SK-N-SH (cell line): ENCODE data around the gene OSBPL9. TPM values are rescaled to one million over a fixed set of nuclear protein-coding genes. Genes with fewer than 3 reads are reported as not detected.

Source experiments
- CTCF ChIA-PET: fragments of 300-600, 350-600 bp; formaldehyde crosslinking; extraction: SDS; loops from one replicate; lab custom pipeline; 2021; lab: Yijun Ruan, JAX
- POLR2A ChIA-PET: fragments of 350-600 bp; sonication (Branson Sonifier 250); formaldehyde crosslinking; extraction: SDS; loops from one replicate; lab custom pipeline; 2020; ENCODE audit warnings: antibody characterized with exemption, inconsistent platforms; lab: Yijun Ruan, JAX
- DNase-seq: peaks from one replicate; pipeline ENCODE4 v3.0.0; 2012
- H2AFZ ChIP-seq: fragments of 200-600 bp; sonication (generic); 2 replicates; pipeline ENCODE4 v1.8.1; 2016; ENCODE audit warnings: antibody characterized with exemption, mild to moderate bottlenecking, low read depth
- H3F3A ChIP-seq: fragments of 200-600 bp; sonication (generic); replicated peaks from 2 replicates; pipeline ENCODE3; 2016; ENCODE audit warnings: antibody characterized with exemption, mild to moderate bottlenecking; ENCODE audit not compliant: insufficient read depth
- H3K27ac ChIP-seq, 2 experiments: fragments of 200-500 bp in 1 of 2; fragments of 200-600 bp in 1 of 2; sonication (Bioruptor generic) in 1 of 2; sonication (generic), shearing (Covaris generic) in 1 of 2; 2 replicates each; pipeline versions ENCODE4 v1.5.1 to v1.6.1; 2014 to 2016; ENCODE audit warnings: low read depth in 2 of 2, inconsistent platforms in 1 of 2, low read length in 1 of 2, mild to moderate bottlenecking in 1 of 2, mixed read lengths in 1 of 2
- H3K27me3 ChIP-seq: fragments of 200-600 bp; sonication (generic), shearing (Covaris generic); 2 replicates; pipeline ENCODE4 v1.6.1; 2016; ENCODE audit warnings: mixed run types; ENCODE audit not compliant: insufficient read depth
- H3K36me3 ChIP-seq, 2 experiments: fragments of 200-500 bp in 1 of 2; fragments of 200-600 bp in 1 of 2; sonication (Bioruptor generic) in 1 of 2; sonication (generic) in 1 of 2; replicated peaks in 1 of 2; 2 replicates each; pipeline versions ENCODE3 to v1.5.1; 2014 to 2016; ENCODE audit warnings: low read length in 1 of 2, mild to moderate bottlenecking in 1 of 2; ENCODE audit not compliant: insufficient read depth in 2 of 2, control insufficient read depth in 1 of 2
- H3K4me1 ChIP-seq, 2 experiments: fragments of 200-500 bp in 1 of 2; fragments of 200-600 bp in 1 of 2; sonication (Bioruptor generic) in 1 of 2; sonication (generic), shearing (Covaris generic) in 1 of 2; 2 replicates each; pipeline versions ENCODE4 v1.5.1 to v1.6.1; 2014 to 2016; ENCODE audit warnings: low read depth in 1 of 2, low read length in 1 of 2, mixed run types in 1 of 2; ENCODE audit not compliant: insufficient read depth in 2 of 2, control insufficient read depth in 1 of 2
- H3K4me2 ChIP-seq: fragments of 200-600 bp; sonication (generic), shearing (Covaris generic); 2 replicates; pipeline ENCODE4 v1.6.1; 2017; ENCODE audit warnings: mixed run types
- H3K4me3 ChIP-seq, 2 experiments: fragments of 200-500 bp in 1 of 2; fragments of 200-600 bp in 1 of 2; sonication (Bioruptor generic) in 1 of 2; sonication (generic), shearing (Covaris generic) in 1 of 2; 2 replicates each; pipeline versions ENCODE4 v1.5.1 to v1.8.1; 2014 to 2016; ENCODE audit warnings: low read depth in 2 of 2, inconsistent platforms in 1 of 2, low read length in 1 of 2, mild to moderate bottlenecking in 1 of 2, mixed read lengths in 1 of 2, moderate library complexity in 1 of 2
- H3K79me2 ChIP-seq: fragments of 200-600 bp; sonication (generic); 2 replicates; pipeline ENCODE4 v1.8.1; 2017; ENCODE audit warnings: mild to moderate bottlenecking; ENCODE audit not compliant: insufficient read depth
- H3K9ac ChIP-seq: fragments of 200-600 bp; sonication (generic); 2 replicates; pipeline ENCODE4 v1.6.1; 2017; ENCODE audit warnings: mixed run types
- H3K9me2 ChIP-seq: fragments of 200-600 bp; sonication (generic); 2 replicates; pipeline ENCODE4 v1.6.1; 2017; ENCODE audit warnings: mixed run types
- H3K9me3 ChIP-seq: fragments of 200-600 bp; sonication (generic); 2 replicates; pipeline ENCODE4 v1.6.1; 2017; ENCODE audit warnings: mixed run types, mild to moderate bottlenecking, moderate library complexity
- H4K20me1 ChIP-seq: fragments of 200-600 bp; sonication (generic); 2 replicates; pipeline ENCODE4 v1.6.1; 2017; ENCODE audit warnings: mild to moderate bottlenecking, mixed run types; ENCODE audit not compliant: insufficient read depth
- CHD2 ChIP-seq: fragments of 150-350 bp; IDR thresholded peaks from 2 replicates; pipeline ENCODE4 v1.6.1; 2018; ENCODE audit warnings: low read length; ENCODE audit not compliant: partially characterized antibody
- ELF1 ChIP-seq: IDR thresholded peaks from 2 replicates; pipeline ENCODE4 v1.4.0; 2012
- FOSL2 ChIP-seq: IDR thresholded peaks from 2 replicates; pipeline ENCODE4 v1.4.0; 2012; ENCODE audit warnings: low read depth, mild to moderate bottlenecking, moderate library complexity, borderline replicate concordance
- FOXJ3 ChIP-seq: sonication (generic); formaldehyde crosslinking; IDR thresholded peaks from 2 replicates; pipeline ENCODE4 v1.5.1; 2020; ENCODE audit warnings: mild to moderate bottlenecking, missing genetic modification reagents
- POLR2AphosphoS5 ChIP-seq: IDR thresholded peaks from 2 replicates; pipeline ENCODE4 v1.6.1; 2012; ENCODE audit warnings: low read depth, low read length
- RCOR1 ChIP-seq: fragments of 150-350 bp; IDR thresholded peaks from 2 replicates; pipeline ENCODE4 v1.6.1; 2017; ENCODE audit warnings: antibody characterized with exemption, low read length
- RFX5 ChIP-seq: IDR thresholded peaks from 2 replicates; pipeline ENCODE4 v1.6.1; 2012; ENCODE audit warnings: mild to moderate bottlenecking, improper control_type of control experiment, low read length
- RXRA ChIP-seq: IDR thresholded peaks from 2 replicates; pipeline ENCODE4 v1.4.0; 2012; ENCODE audit warnings: low read depth, mild to moderate bottlenecking, borderline replicate concordance
- TAF1 ChIP-seq: IDR thresholded peaks from 2 replicates; pipeline ENCODE4 v1.6.1; 2012; ENCODE audit warnings: low read depth, mild to moderate bottlenecking, low read length, moderate library complexity, borderline replicate concordance
- TCF12 ChIP-seq: IDR thresholded peaks from 2 replicates; pipeline ENCODE4 v1.4.0; 2012
- YY1 ChIP-seq: IDR thresholded peaks from 2 replicates; pipeline ENCODE4 v1.4.0; 2012; ENCODE audit warnings: low read depth, mild to moderate bottlenecking
- WGBS: methylation state at CpG from one replicate; pipeline ENCODE4 v1.1.6; 2017; ENCODE audit warnings: low lambda C conversion rate; 5-methylcytosine and 5-hydroxymethylcytosine counted together
- polyA plus RNA-seq, 3 experiments: library from polyadenylated mRNA; depleted of rRNA; stranded (reverse); fragments of >200 nt; gene quantifications; 2 replicates each; pipeline ENCODE4 v1.2.3, GENCODE V29; 2012
- TF ChIP-seq, protein P1 (sequence below): fragments of 200-600 bp; sonication (generic); IDR thresholded peaks from 2 replicates; pipeline ENCODE4 v1.6.1; 2017; ENCODE audit warnings: antibody characterized with exemption, mild to moderate bottlenecking, moderate library complexity
- TF ChIP-seq, protein P2 (sequence below): fragments of 150-350 bp; IDR thresholded peaks from 2 replicates; pipeline ENCODE4 v1.6.1; 2017; ENCODE audit warnings: antibody characterized with exemption, low read length, low read depth, borderline replicate concordance
- TF ChIP-seq, protein P3 (sequence below): IDR thresholded peaks from 2 replicates; pipeline ENCODE4 v1.6.1; 2012; ENCODE audit warnings: mild to moderate bottlenecking, low read depth, low read length, moderate library complexity
- TF ChIP-seq, protein P4 (sequence below): IDR thresholded peaks from 2 replicates; pipeline ENCODE4 v1.4.0; 2012; ENCODE audit warnings: low read depth

The OSBPL9 gene
- polyA plus RNA-seq, 1 of the 3 experiments (the other 2 are of a cell fraction), result 43.9 TPM

DNA sequence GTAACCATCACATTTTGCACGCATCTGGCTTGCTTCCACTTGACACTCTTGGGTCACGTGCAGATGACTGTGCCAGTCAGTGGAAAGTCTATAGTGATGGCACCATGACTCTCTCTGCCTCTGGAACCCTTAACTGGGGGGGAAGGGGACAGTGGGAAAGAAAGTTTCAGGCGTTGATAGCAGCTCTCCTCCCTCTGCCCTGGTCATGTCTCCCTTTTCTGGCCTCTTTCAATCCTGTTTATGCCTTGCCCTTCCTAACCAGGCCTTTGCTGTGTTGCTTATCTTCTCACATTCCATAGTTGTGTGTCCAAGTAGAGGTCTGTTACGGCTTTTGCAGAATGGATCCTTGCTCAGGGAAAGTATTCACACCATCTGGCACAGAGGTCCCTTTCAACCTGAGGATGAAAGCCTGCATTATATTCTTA, 168.1 kb downstream of the OSBPL9 start:
- no peak overlapping the region for H3K4me2 ChIP-seq
- H3K79me2 ChIP-seq, result no peaks in the 10 kb centered on the region
- no peak for DNase-seq
- no peaks in the 10 kb centered on the region for H3K4me1 ChIP-seq
- H3K9ac ChIP-seq, result no peak overlapping the region
- H3K27ac ChIP-seq, result no peak overlapping the region
- H2AFZ ChIP-seq, result no peak overlapping the region
- CTCF ChIA-PET, result no interaction called here
- no peaks in the 10 kb centered on the region for H4K20me1 ChIP-seq
- H3K27me3 ChIP-seq, result no peaks in the 10 kb centered on the region
- POLR2A ChIA-PET, result no interaction called here
- H3F3A ChIP-seq, result peaks cover 30% of the 10 kb centered on the region
- H3K36me3 ChIP-seq, result peaks cover 86 to 87% of the 10 kb centered on the region in 2 experiments
- no peaks in the 10 kb centered on the region for H3K9me2 ChIP-seq
- no peaks in the 10 kb centered on the region for H3K9me3 ChIP-seq
- no peak overlapping the region for H3K4me3 ChIP-seq
- 97% methylated on average over 4 of the region's 4 CpGs for WGBS
- TF ChIP-seq RXRA, result no peak
- TF ChIP-seq, protein P1, sequence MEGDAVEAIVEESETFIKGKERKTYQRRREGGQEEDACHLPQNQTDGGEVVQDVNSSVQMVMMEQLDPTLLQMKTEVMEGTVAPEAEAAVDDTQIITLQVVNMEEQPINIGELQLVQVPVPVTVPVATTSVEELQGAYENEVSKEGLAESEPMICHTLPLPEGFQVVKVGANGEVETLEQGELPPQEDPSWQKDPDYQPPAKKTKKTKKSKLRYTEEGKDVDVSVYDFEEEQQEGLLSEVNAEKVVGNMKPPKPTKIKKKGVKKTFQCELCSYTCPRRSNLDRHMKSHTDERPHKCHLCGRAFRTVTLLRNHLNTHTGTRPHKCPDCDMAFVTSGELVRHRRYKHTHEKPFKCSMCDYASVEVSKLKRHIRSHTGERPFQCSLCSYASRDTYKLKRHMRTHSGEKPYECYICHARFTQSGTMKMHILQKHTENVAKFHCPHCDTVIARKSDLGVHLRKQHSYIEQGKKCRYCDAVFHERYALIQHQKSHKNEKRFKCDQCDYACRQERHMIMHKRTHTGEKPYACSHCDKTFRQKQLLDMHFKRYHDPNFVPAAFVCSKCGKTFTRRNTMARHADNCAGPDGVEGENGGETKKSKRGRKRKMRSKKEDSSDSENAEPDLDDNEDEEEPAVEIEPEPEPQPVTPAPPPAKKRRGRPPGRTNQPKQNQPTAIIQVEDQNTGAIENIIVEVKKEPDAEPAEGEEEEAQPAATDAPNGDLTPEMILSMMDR, result no peak
- TF ChIP-seq, all 33 proteins: peak for 0

DNA sequence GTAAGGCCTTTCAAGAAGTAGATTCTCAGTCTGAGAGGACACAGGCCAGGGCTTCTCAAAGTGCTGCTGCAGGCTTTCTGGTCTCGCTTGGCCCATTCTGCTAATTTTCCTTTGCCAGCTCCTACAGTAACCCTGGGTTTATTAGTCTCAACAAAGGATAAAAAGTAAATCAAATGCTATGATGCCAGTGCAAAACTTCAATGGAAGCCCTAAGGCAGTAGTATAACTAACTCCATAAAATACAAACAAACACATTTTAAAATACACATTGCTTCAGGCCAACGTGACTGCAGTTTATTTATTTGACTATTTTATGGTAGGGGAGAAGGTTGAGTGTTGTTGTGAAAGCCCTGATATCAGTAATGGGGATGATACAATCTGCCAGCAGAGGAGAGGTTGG, 172.0 kb downstream of the OSBPL9 start:
- no peak overlapping the region for H3K4me2 ChIP-seq

DNA sequence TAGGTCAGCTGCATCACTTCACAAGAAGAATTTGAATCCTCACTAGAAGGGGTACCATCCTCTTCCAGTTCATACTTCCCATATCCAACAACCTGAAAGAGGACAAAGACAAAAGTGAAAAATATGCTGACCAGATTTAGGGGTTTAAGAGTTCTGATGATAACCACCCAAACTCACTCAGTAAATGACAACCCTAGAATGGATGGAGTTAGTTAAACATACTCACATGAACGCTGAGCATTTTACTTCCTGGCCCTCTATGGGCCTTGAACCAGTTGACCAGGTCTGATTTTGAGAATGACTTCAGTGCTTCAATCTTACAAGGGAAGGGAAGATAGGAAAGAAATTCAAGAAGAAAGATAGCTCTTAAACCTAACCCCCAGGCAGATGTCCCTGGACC, 172.4 kb downstream of the OSBPL9 start:
- no peak overlapping the region for H3K4me2 ChIP-seq
- no peak overlapping the region for H3K9ac ChIP-seq
- TF ChIP-seq RXRA, result no peak
- no peak for TF ChIP-seq FOSL2
- TF ChIP-seq TCF12, result no peak
- no peak for TF ChIP-seq RCOR1
- TF ChIP-seq RFX5, result no peak
- TF ChIP-seq POLR2AphosphoS5, result no peak; the same call in 1 of the 2 replicates
- TF ChIP-seq, protein P2, sequence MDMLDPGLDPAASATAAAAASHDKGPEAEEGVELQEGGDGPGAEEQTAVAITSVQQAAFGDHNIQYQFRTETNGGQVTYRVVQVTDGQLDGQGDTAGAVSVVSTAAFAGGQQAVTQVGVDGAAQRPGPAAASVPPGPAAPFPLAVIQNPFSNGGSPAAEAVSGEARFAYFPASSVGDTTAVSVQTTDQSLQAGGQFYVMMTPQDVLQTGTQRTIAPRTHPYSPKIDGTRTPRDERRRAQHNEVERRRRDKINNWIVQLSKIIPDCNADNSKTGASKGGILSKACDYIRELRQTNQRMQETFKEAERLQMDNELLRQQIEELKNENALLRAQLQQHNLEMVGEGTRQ, result no peak
- no peak for TF ChIP-seq FOXJ3 (CRISPR knock-in tag)
- no peak for TF ChIP-seq YY1
- no peak for TF ChIP-seq TAF1
- TF ChIP-seq, protein P3, sequence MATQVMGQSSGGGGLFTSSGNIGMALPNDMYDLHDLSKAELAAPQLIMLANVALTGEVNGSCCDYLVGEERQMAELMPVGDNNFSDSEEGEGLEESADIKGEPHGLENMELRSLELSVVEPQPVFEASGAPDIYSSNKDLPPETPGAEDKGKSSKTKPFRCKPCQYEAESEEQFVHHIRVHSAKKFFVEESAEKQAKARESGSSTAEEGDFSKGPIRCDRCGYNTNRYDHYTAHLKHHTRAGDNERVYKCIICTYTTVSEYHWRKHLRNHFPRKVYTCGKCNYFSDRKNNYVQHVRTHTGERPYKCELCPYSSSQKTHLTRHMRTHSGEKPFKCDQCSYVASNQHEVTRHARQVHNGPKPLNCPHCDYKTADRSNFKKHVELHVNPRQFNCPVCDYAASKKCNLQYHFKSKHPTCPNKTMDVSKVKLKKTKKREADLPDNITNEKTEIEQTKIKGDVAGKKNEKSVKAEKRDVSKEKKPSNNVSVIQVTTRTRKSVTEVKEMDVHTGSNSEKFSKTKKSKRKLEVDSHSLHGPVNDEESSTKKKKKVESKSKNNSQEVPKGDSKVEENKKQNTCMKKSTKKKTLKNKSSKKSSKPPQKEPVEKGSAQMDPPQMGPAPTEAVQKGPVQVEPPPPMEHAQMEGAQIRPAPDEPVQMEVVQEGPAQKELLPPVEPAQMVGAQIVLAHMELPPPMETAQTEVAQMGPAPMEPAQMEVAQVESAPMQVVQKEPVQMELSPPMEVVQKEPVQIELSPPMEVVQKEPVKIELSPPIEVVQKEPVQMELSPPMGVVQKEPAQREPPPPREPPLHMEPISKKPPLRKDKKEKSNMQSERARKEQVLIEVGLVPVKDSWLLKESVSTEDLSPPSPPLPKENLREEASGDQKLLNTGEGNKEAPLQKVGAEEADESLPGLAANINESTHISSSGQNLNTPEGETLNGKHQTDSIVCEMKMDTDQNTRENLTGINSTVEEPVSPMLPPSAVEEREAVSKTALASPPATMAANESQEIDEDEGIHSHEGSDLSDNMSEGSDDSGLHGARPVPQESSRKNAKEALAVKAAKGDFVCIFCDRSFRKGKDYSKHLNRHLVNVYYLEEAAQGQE, result no peak
- TF ChIP-seq, all 33 proteins: peak for 0
- H3K27ac ChIP-seq, result no peak overlapping the region
- H3K79me2 ChIP-seq, result no peaks in the 10 kb centered on the region
- H3K27me3 ChIP-seq, result no peaks in the 10 kb centered on the region
- WGBS, result 100% methylated on average over 1 of the region's 1 CpG
- no peaks in the 10 kb centered on the region for H3K4me1 ChIP-seq
- DNase-seq, result no peak
- CTCF ChIA-PET, result interaction anchor here (1.1 kb wide), 1 partner anchor 11 kb away, joined by 3 read pairs; no protein-coding TSS in a partner anchor
- H4K20me1 ChIP-seq, result no peaks in the 10 kb centered on the region
- peaks cover 35% of the 10 kb centered on the region for H3F3A ChIP-seq
- H3K36me3 ChIP-seq, result peaks cover 80 to 99% of the 10 kb centered on the region in 2 experiments
- H3K9me2 ChIP-seq, result no peaks in the 10 kb centered on the region
- POLR2A ChIA-PET, result no interaction called here
- no peaks in the 10 kb centered on the region for H3K9me3 ChIP-seq
- H2AFZ ChIP-seq, result no peak overlapping the region
- no peak overlapping the region for H3K4me3 ChIP-seq

More for the DNA sequence above, 172.0 kb downstream of the OSBPL9 start:
- H3K79me2 ChIP-seq, result no peaks in the 10 kb centered on the region
- H3K9me2 ChIP-seq, result no peaks in the 10 kb centered on the region
- H3K36me3 ChIP-seq, result peaks cover 77 to 99% of the 10 kb centered on the region in 2 experiments
- no peaks in the 10 kb centered on the region for H3K4me1 ChIP-seq
- no peak overlapping the region for H3K9ac ChIP-seq
- no peak for DNase-seq
- no peak overlapping the region for H2AFZ ChIP-seq
- H3K4me3 ChIP-seq, result no peak overlapping the region
- no peaks in the 10 kb centered on the region for H3K9me3 ChIP-seq
- POLR2A ChIA-PET, result no interaction called here
- 85% methylated on average over 2 of the region's 2 CpGs for WGBS
- TF ChIP-seq, protein P4, sequence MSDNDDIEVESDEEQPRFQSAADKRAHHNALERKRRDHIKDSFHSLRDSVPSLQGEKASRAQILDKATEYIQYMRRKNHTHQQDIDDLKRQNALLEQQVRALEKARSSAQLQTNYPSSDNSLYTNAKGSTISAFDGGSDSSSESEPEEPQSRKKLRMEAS, result no peak
- TF ChIP-seq CHD2 (no peak), ELF1 (no peak), YY1 (no peak)
- TF ChIP-seq, all 33 proteins: peak for 0
- no peaks in the 10 kb centered on the region for H3K27me3 ChIP-seq
- H3F3A ChIP-seq, result peaks cover 35% of the 10 kb centered on the region
- H4K20me1 ChIP-seq, result no peaks in the 10 kb centered on the region
- H3K27ac ChIP-seq, result no peak overlapping the region
- CTCF ChIA-PET, result interaction anchor here (1.1 kb wide), 1 partner anchor 11 kb away, joined by 3 read pairs; no protein-coding TSS in a partner anchor
